H1 (cell line): ENCODE measurements around the gene MLF2. TPM values are rescaled to one million over a fixed set of nuclear protein-coding genes. Genes with fewer than 3 reads are reported as not detected.

ENCODE experiments used
- CTCF ChIA-PET: fragments of 300-600 bp; sonication (Branson Sonifier 250); formaldehyde crosslinking; loops from one replicate; lab custom pipeline; 2021; ENCODE audit not compliant: partially characterized antibody; lab: Charles Lee
- POLR2A ChIA-PET: fragments of 300-600 bp; sonication (Branson Sonifier 250); formaldehyde crosslinking; loops from one replicate; lab custom pipeline; 2021; ENCODE audit warnings: inconsistent platforms; ENCODE audit not compliant: partially characterized antibody; lab: Charles Lee
- DNase-seq, 2 experiments: peaks; one replicate each; pipeline versions ENCODE4 v3.0.0 to v3.0.0-alpha.2; 2010 to 2022; ENCODE audit warnings: low spot score in 2 of 2, low read depth in 1 of 2, mixed read lengths in 1 of 2
- FAIRE-seq: peaks from 2 replicates; lab custom pipeline; 2011; peaks lifted over from hg19 to GRCh38; lab: Jason Lieb, UNC
- H2AFZ ChIP-seq: 2 replicates; pipeline ENCODE4 v1.8.1; 2012; ENCODE audit warnings: low read length, inconsistent platforms
- H2AK5ac ChIP-seq: 2 replicates; pipeline ENCODE4 v1.6.1; 2013; ENCODE audit warnings: low read depth, low read length
- H2BK120ac ChIP-seq: replicated peaks from 2 replicates; pipeline ENCODE3; 2013; ENCODE audit warnings: low read depth, low read length, inconsistent platforms
- H2BK12ac ChIP-seq: 2 replicates; pipeline ENCODE4 v1.6.1; 2013; ENCODE audit warnings: low read depth, low read length
- H2BK15ac ChIP-seq: 2 replicates; pipeline ENCODE4 v1.6.1; 2013; ENCODE audit warnings: low read length
- H2BK20ac ChIP-seq: 2 replicates; pipeline ENCODE4 v1.6.1; 2013; ENCODE audit warnings: low read length
- H2BK5ac ChIP-seq: 2 replicates; pipeline ENCODE4 v1.6.1; 2013; ENCODE audit warnings: low read depth, low read length
- H3K14ac ChIP-seq: 2 replicates; pipeline ENCODE4 v1.6.1; 2013; ENCODE audit warnings: inconsistent platforms; ENCODE audit not compliant: insufficient read length
- H3K18ac ChIP-seq: 2 replicates; pipeline ENCODE4 v1.6.1; 2013; ENCODE audit warnings: low read length; ENCODE audit errors: extremely low read depth
- H3K23ac ChIP-seq: 2 replicates; pipeline ENCODE4 v1.6.1; 2013; ENCODE audit warnings: inconsistent platforms; ENCODE audit not compliant: insufficient read length
- H3K23me2 ChIP-seq: 2 replicates; pipeline ENCODE4 v1.6.1; 2013; ENCODE audit warnings: low read depth, low read length
- H3K27ac ChIP-seq: 2 replicates; pipeline ENCODE4 v1.6.1; 2011; ENCODE audit warnings: low read depth, low read length, inconsistent platforms
- H3K27me3 ChIP-seq, 4 experiments: replicated peaks in 1 of 4; 1 replicate in 1 of 4; 2 replicates in 3 of 4; pipeline versions ENCODE4 v1.6.1 to v1.8.1; 2011 to 2013; ENCODE audit warnings: low read length in 3 of 4, mild to moderate bottlenecking in 3 of 4, inconsistent platforms in 2 of 4, mixed read lengths in 2 of 4, moderate library complexity in 1 of 4; ENCODE audit not compliant: control insufficient read depth in 3 of 4, insufficient read depth in 3 of 4; ENCODE audit errors: extremely low read depth in 1 of 4
- H3K36me3 ChIP-seq, 4 experiments: 2 replicates each; pipeline versions ENCODE4 v1.6.1 to v1.8.1; 2011 to 2013; ENCODE audit warnings: mild to moderate bottlenecking in 4 of 4, low read length in 3 of 4, moderate library complexity in 2 of 4, control low read depth in 1 of 4, inconsistent platforms in 1 of 4; ENCODE audit not compliant: insufficient read depth in 4 of 4, control insufficient read depth in 2 of 4
- H3K4ac ChIP-seq: replicated peaks from 2 replicates; pipeline ENCODE3; 2013; ENCODE audit warnings: low read length, low read depth, mixed read lengths, inconsistent platforms; ENCODE audit not compliant: insufficient read length
- H3K4me1 ChIP-seq, 4 experiments: replicated peaks in 1 of 4; 1 replicate in 1 of 4; 2 replicates in 3 of 4; pipeline versions ENCODE4 v1.6.1 to v1.8.1; 2011 to 2013; ENCODE audit warnings: low read length in 3 of 4, inconsistent platforms in 2 of 4, mixed read lengths in 1 of 4; ENCODE audit not compliant: insufficient read depth in 4 of 4, control insufficient read depth in 3 of 4
- H3K4me2 ChIP-seq, 2 experiments: 2 replicates each; pipeline versions ENCODE4 v1.6.1 to v1.8.1; 2011 to 2013; ENCODE audit warnings: low read depth in 2 of 2, low read length in 2 of 2, control low read depth in 1 of 2, inconsistent platforms in 1 of 2, mild to moderate bottlenecking in 1 of 2; ENCODE audit not compliant: insufficient read depth in 1 of 2
- H3K4me3 ChIP-seq, 4 experiments: fragments of 200-600, 300-600 bp in 1 of 4; sonication (generic), shearing (Covaris generic), sonication (Bioruptor Twin) in 1 of 4; 2 replicates each; pipeline versions ENCODE4 v1.5.1 to v1.8.1; 2011 to 2016; ENCODE audit warnings: low read length in 4 of 4, low read depth in 3 of 4, control low read depth in 2 of 4, inconsistent platforms in 2 of 4, mild to moderate bottlenecking in 2 of 4, mixed read lengths in 1 of 4, moderate library complexity in 1 of 4; ENCODE audit not compliant: insufficient read depth in 2 of 4; ENCODE audit errors: extremely low read depth in 1 of 4
- H3K56ac ChIP-seq: replicated peaks from 2 replicates; pipeline ENCODE3; 2013; ENCODE audit warnings: low read depth, mild to moderate bottlenecking, mixed read lengths, low read length, inconsistent platforms; ENCODE audit not compliant: insufficient read length
- H3K79me1 ChIP-seq: 2 replicates; pipeline ENCODE4 v1.6.1; 2013; ENCODE audit warnings: low read depth, low read length, control low read depth
- H3K79me2 ChIP-seq, 2 experiments: 2 replicates each; pipeline versions ENCODE4 v1.6.1 to v1.8.1; 2012 to 2013; ENCODE audit warnings: low read length in 2 of 2, mild to moderate bottlenecking in 2 of 2, inconsistent platforms in 1 of 2; ENCODE audit not compliant: insufficient read depth in 2 of 2, control insufficient read depth in 1 of 2
- H3K9ac ChIP-seq, 4 experiments: replicated peaks in 1 of 4; 1 replicate in 1 of 4; 2 replicates in 3 of 4; pipeline versions ENCODE4 v1.6.1 to v1.8.1; 2011 to 2013; ENCODE audit warnings: low read depth in 3 of 4, low read length in 3 of 4, control low read depth in 2 of 4, mild to moderate bottlenecking in 2 of 4, moderate library complexity in 2 of 4, inconsistent platforms in 1 of 4; ENCODE audit errors: extremely low read depth in 1 of 4
- H3K9me3 ChIP-seq, 2 experiments: 2 replicates each; pipeline versions ENCODE4 v1.6.1 to v1.8.1; 2012 to 2013; ENCODE audit warnings: mild to moderate bottlenecking in 2 of 2, moderate library complexity in 2 of 2, control low read depth in 1 of 2, inconsistent platforms in 1 of 2, low read depth in 1 of 2, low read length in 1 of 2, mixed read lengths in 1 of 2; ENCODE audit not compliant: insufficient read depth in 2 of 2
- H4K20me1 ChIP-seq, 2 experiments: replicated peaks in 1 of 2; 2 replicates each; pipeline versions ENCODE3 to v1.8.1; 2011 to 2013; ENCODE audit warnings: inconsistent platforms in 2 of 2, low read length in 2 of 2, mild to moderate bottlenecking in 1 of 2; ENCODE audit not compliant: insufficient read depth in 2 of 2, control insufficient read depth in 1 of 2
- H4K5ac ChIP-seq: 2 replicates; pipeline ENCODE4 v1.6.1; 2013; ENCODE audit warnings: low read length, low read depth, mixed read lengths, inconsistent platforms; ENCODE audit not compliant: insufficient read length
- H4K8ac ChIP-seq: 2 replicates; pipeline ENCODE4 v1.8.0; 2013; ENCODE audit warnings: mild to moderate bottlenecking, moderate library complexity, low read length, inconsistent platforms; ENCODE audit not compliant: insufficient read depth; ENCODE audit errors: extremely low read depth
- H4K91ac ChIP-seq: replicated peaks from 2 replicates; pipeline ENCODE3; 2013; ENCODE audit warnings: low read length, mixed read lengths, inconsistent platforms; ENCODE audit not compliant: insufficient read length
- CBX5 ChIP-seq: fragments of 300-800, 300-1000 bp; sonication (generic); IDR thresholded peaks from 2 replicates; pipeline ENCODE4 v1.7.1; 2016; ENCODE audit warnings: antibody characterized with exemption, low read length, low read depth
- KDM4A ChIP-seq: IDR thresholded peaks from one replicate; pipeline ENCODE4 v1.7.1; 2012; ENCODE audit warnings: low read depth, mild to moderate bottlenecking, moderate library complexity, low read length, inconsistent platforms; ENCODE audit not compliant: severe bottlenecking
- MAFK ChIP-seq: IDR thresholded peaks from 2 replicates; pipeline ENCODE4 v1.6.1; 2012; ENCODE audit warnings: low read depth, mild to moderate bottlenecking, improper control_type of control experiment, low read length
- WGBS, 2 experiments: shearing (Covaris generic) in 1 of 2; methylation state at CpG; one replicate each; pipeline versions ENCODE4 v1.1.6 to v1.1.7; 2013 to 2015; ENCODE audit warnings: low lambda C conversion rate in 2 of 2, mixed read lengths in 2 of 2, inconsistent platforms in 1 of 2, low coverage in 1 of 2, missing lambda C conversion rate in 1 of 2; ENCODE audit not compliant: insufficient replicate concordance in 2 of 2, insufficient coverage in 1 of 2, insufficient read length in 1 of 2; ENCODE audit errors: extremely low coverage in 1 of 2, missing lambda C conversion rate in 1 of 2; 5-methylcytosine and 5-hydroxymethylcytosine counted together
- polyA plus RNA-seq, 7 experiments: library from polyadenylated mRNA; depleted of rRNA in 3 of 7; stranded (reverse) in 5 of 7; unstranded in 2 of 7; fragments of >200 nt in 5 of 7; fragments of 200-250 nt in 2 of 7; gene quantifications; 1 replicate in 5 of 7; 2 replicates in 1 of 7; 4 replicates in 1 of 7; pipeline versions ENCODE4 v1.2.1 to v1.2.3, GENCODE V29; 2011 to 2013; ENCODE audit warnings: missing spikeins in 2 of 7, mixed read lengths in 2 of 7
- total RNA-seq: library from RNA; stranded (reverse); fragmentation: NEBNext Ultra II Directional; extraction: Animal tissue kit (Norgen Biotek cat#: 25700); gene quantifications from 2 replicates; pipeline ENCODE4 v1.2.1, GENCODE V29; 2021

The MLF2 gene
- total and polyA plus RNA-seq, 2 of the 8 experiments (the other 6 are each of a cell fraction or from before 2014, with no cell fraction given), result 229 to 401 TPM

DNA sequence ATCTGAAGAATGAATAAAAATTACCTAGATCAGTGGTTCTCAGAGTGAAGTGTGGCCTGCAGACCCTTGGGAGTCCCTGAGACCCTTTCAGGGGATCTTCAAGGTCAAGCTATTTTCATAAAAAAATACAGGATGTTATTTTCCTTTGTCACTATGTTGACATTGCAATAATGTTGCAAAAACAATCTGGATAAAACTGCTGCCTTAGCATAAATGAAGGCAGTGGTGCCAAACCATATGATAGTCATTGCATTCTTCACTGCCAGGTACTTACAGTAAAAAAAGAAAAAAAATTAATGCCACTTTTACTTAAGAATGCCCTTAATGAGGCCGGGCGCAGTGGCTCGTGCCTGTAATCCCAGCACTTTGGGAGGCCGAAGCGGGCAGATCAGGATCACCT is 34.4 kb upstream of the MLF2 start:
- Histone ChIP-seq H3K4me2 (0 out of 4 replicates have a peak overlapping the region, but pooled peaks have one; percentile 4 to 6), H2AK5ac (no peak overlapping the region), H4K5ac (no peak overlapping the region), H2BK20ac (no peak overlapping the region), H2BK12ac (no peak overlapping the region), H3K79me2 (no peaks in the 10 kb centered on the region), H3K79me1 (no peaks in the 10 kb centered on the region), H3K36me3 (no peaks in the 10 kb centered on the region), H3K9me3 (no peaks in the 10 kb centered on the region), H2BK15ac (no peak overlapping the region), H3K14ac (no peak overlapping the region), H4K20me1 (no peaks in the 10 kb centered on the region), H3K4me3 (no peak overlapping the region; a peak in 1 of 8 replicates), H3K18ac (no peak overlapping the region), H3K9ac (no peak overlapping the region), H2BK120ac (no peak overlapping the region), H2AFZ (no peak overlapping the region; the same call in 1 of the 2 replicates), H4K8ac (no peak overlapping the region), H2BK5ac (no peak overlapping the region), H3K27ac (no peak overlapping the region), H3K27me3 (no peaks in the 10 kb centered on the region), H3K56ac (no peak overlapping the region), H3K4ac (no peak overlapping the region), H4K91ac (no peak overlapping the region), H3K4me1 (peaks cover 4 to 10% (median 6%) of the 10 kb centered on the region in 4 experiments; a peak in 6 of 7 replicates), H3K23ac (no peak overlapping the region), H3K23me2 (no peaks in the 10 kb centered on the region)
- DNase-seq, result no peak
- ChIA-PET CTCF (interaction anchor here (0.5 to 29.6 kb wide), 6 partner anchors 9 to 1162 kb away, joined by 3 to 532 read pairs (median 3); partner anchors contain the start of genes C1RL, GNB3, GPR162 and MLF2), POLR2A (interaction anchor here (0.6 to 0.8 kb wide), 4 partner anchors 9 to 283 kb away, joined by 3 to 4 read pairs (median 3); partner anchors contain the start of gene GPR162)
- no peak for FAIRE-seq
- WGBS, 2 experiments, result 97% methylated on average over 5 of the region's 5 CpGs; no CpG with 5 or more reads in 1 of the 2 experiments
- TF ChIP-seq MAFK (peak; percentile 24; the same call in 1 of the 2 replicates), KDM4A (no peak), CBX5 (no peak)
